Myocyte (in vitro differentiated cells): ENCODE measurements around the gene CCDC78. TPM values are rescaled to one million over a fixed set of nuclear protein-coding genes. Genes with fewer than 3 reads are reported as not detected.

Experiments
- DNase-seq: peaks from one replicate; pipeline ENCODE4 v3.0.0-alpha.2; 2012; ENCODE audit warnings: low read depth
- microRNA counts: library from miRNA; unstranded; fragments of <30 nt; microRNA quantifications from one replicate; lab custom pipeline; 2016
- microRNA-seq: library from miRNA; unstranded; fragments of <30 nt; microRNA quantifications from one replicate; pipeline ENCODE4, GENCODE V29; 2016
- total RNA-seq: library from RNA; depleted of rRNA; stranded (reverse); fragments of >200 nt; gene quantifications from 2 replicates; pipeline ENCODE4 v1.2.3, GENCODE V29; 2014

The CCDC78 gene
- total RNA-seq, 1 donor from 2014 or later, result 6.0 TPM

GRCh38 chr16:679814-680624 lies 46.2 kb downstream of the CCDC78 start, which contains the start of gene STUB1:
TSS of gene STUB1 (plus strand) at chr16:680410. CDS start at chr16:680526, 116 bp downstream.
- DNase-seq, result peak; percentile 86

GRCh38 chr16:678858-679813 lies 47.1 kb downstream of the CCDC78 start:
- peak; percentile 11 for DNase-seq

- DNase-seq, result no peak
Observed at GRCh38 chr16:678209-678857, 47.9 kb downstream of the CCDC78 start.

DNA sequence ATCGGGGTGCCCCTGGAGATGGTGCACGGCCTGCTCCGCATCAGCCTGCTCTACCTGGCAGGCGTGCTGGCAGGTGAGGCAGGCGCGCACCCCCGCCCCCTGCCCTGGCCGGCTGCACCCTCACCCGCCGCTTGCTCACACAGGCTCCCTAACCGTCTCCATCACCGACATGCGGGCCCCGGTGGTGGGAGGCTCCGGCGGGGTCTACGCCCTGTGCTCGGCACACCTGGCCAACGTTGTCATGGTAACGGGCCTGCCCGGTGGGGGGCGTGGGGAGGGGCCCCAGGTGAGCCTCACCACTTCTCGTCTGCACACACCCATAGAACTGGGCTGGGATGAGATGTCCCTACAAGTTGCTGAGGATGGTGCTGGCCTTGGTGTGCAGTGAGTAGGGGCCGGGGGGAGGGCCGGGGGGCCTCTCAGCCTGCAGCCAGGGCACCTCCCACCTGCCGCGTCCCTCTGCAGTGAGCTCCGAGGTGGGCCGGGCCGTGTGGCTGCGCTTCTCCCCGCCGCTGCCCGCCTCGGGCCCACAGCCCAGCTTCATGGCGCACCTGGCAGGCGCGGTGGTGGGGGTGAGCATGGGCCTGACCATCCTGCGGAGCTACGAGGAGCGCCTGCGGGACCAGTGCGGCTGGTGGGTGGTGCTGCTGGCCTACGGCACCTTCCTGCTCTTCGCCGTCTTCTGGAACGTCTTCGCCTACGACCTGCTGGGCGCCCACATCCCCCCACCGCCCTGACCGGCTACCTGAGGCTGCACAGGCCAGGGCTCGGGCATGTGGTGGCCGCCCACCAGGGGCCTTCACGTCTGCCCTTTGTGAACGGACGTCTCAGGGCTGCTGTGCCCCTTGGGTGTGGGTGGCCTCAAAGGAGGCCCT lies 48.7 kb downstream of the CCDC78 start:
- no peak for DNase-seq

DNA sequence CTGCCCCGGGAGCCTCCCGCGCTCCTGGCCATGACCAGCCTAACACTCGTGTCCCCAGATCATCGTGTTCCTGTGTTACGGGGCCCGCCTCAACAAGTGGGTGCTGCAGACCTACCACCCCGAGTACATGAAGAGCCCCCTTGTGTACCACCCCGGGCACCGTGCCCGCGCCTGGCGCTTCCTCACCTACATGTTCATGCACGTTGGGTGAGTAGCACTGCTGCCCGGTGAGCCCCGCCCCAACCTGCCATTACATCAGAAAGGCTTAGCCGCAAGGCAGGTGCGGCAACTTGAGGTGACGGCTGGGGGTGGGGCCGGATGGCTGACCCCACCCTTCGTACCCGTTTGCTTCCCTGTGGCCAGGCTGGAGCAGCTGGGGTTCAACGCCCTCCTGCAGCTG lies 49.3 kb downstream of the CCDC78 start:
- DNase-seq, result no peak

- DNase-seq, result no peak
Observed at GRCh38 chr16:676565-676902, 49.7 kb downstream of the CCDC78 start.

DNA sequence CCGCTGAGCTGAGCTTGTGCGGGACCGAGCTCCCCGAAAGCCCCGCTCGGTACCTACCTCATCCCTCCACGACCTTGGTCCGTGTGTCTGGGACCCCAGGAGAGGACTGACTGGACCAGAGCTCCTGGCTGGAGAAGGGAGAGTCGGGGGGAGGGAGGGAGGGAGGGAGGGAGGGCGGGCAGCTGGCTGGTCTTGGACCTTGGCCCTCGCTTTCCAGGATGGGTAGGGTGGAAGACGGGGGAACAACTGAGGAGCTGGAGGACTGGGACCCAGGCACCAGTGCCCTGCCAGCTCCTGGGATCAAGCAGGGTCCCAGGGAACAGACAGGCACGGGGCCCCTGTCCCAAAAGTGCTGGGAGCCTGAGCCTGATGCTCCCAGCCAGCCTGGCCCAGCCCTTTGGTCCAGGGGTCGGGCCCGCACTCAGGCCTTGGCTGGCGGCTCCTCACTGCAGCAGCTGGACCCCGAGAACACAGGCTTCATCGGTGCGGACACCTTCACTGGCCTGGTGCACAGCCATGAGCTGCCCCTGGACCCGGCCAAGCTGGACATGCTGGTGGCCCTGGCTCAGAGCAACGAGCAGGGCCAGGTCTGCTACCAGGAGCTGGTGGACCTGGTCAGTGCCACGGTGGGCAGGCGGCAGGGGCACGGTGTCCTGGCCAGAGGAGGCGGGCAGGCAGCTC lies 50.2 kb downstream of the CCDC78 start:
- DNase-seq, result no peak

GRCh38 chr16:674968-675883 lies 51.0 kb downstream of the CCDC78 start, which contains the start of gene RHBDL1:
TSS of gene RHBDL1 (plus strand) at chr16:675671. CDS start at chr16:675791, 120 bp downstream.
- peak; percentile 10 for DNase-seq

GRCh38 chr16:674214-674881 lies 51.9 kb downstream of the CCDC78 start:
- no peak for DNase-seq

GRCh38 chr16:673399-673991 lies 52.7 kb downstream of the CCDC78 start:
- no peak for DNase-seq

GRCh38 chr16:672851-673250 lies 53.4 kb downstream of the CCDC78 start:
- DNase-seq, result no peak

MicroRNAs within 50 kb of the gene (microRNA counts, 767-probe panel; counts per million panel counts)
- not detected for microRNA hsa-miR-662 (lab: Ali Mortazavi, UCI)

Small RNA genes lying within 50 kb of the gene (microRNA-seq; reads per million reads assigned to microRNA genes)
- not detected for gene MIR662

Other genes starting within 250 kb of the CCDC78 start
- 81.8 and 141 TPM in 2 replicates for gene CAPN15, start 198.7 kb downstream of the CCDC78 start, total RNA-seq
- 2.9 and 12.5 TPM in 2 replicates for gene PRR35, start 166.0 kb downstream of the CCDC78 start, total RNA-seq
- 0.05 and 1.2 TPM in 2 replicates for gene NHLRC4, start 159.4 kb downstream of the CCDC78 start, total RNA-seq
- 45.4 and 59.9 TPM in 2 replicates for gene PIGQ, start 156.5 kb downstream of the CCDC78 start, total RNA-seq
- gene RAB40C, start 136.4 kb downstream of the CCDC78 start, total RNA-seq, result 17.2 and 19.1 TPM in 2 replicates
- gene WFIKKN1, start 95.5 kb downstream of the CCDC78 start, total RNA-seq, result 0.70 and 0.83 TPM in 2 replicates
- gene METTL26, start 90.1 kb downstream of the CCDC78 start, total RNA-seq, result 83.6 and 83.7 TPM in 2 replicates
- gene MCRIP2, start 84.6 kb downstream of the CCDC78 start, total RNA-seq, result 54.5 and 61.2 TPM in 2 replicates
- gene WDR90, start 77.1 kb downstream of the CCDC78 start, total RNA-seq, result 6.5 and 8.0 TPM in 2 replicates
- 70.3 and 73.9 TPM in 2 replicates for gene RHOT2, start 58.3 kb downstream of the CCDC78 start, total RNA-seq
- gene RHBDL1, start 50.8 kb downstream of the CCDC78 start, total RNA-seq, result 1.5 and 1.6 TPM in 2 replicates
- gene STUB1, start 46.0 kb downstream of the CCDC78 start, total RNA-seq, result 239 and 243 TPM in 2 replicates
- gene JMJD8, start 42.1 kb downstream of the CCDC78 start, total RNA-seq, result 74.5 and 77.7 TPM in 2 replicates
- gene WDR24, start 36.0 kb downstream of the CCDC78 start, total RNA-seq, result 11.0 and 12.5 TPM in 2 replicates
- 0.21 and 0.51 TPM in 2 replicates for gene FBXL16, start 20.6 kb downstream of the CCDC78 start, total RNA-seq
- 105 and 172 TPM in 2 replicates for gene METRN, start 11.3 kb downstream of the CCDC78 start, total RNA-seq
- gene ANTKMT, start 5.3 kb downstream of the CCDC78 start, total RNA-seq, result 44.0 and 71.7 TPM in 2 replicates
- 32.6 and 38.5 TPM in 2 replicates for gene HAGHL, start 663 bp upstream of the CCDC78 start, total RNA-seq
- gene CIAO3, start 14.6 kb upstream of the CCDC78 start, total RNA-seq, result 39.2 TPM in 2 replicates
- gene MSLN, start 34.3 kb upstream of the CCDC78 start, total RNA-seq, result not detected in 2 replicates
- 31.0 and 41.3 TPM in 2 replicates for gene RPUSD1, start 61.9 kb upstream of the CCDC78 start, total RNA-seq
- 7.5 and 10.0 TPM in 2 replicates for gene CHTF18, start 62.2 kb upstream of the CCDC78 start, total RNA-seq
- gene GNG13, start 74.3 kb upstream of the CCDC78 start, total RNA-seq, result not detected in 2 replicates
- 67.9 and 74.3 TPM in 2 replicates for gene LMF1, start 244.5 kb upstream of the CCDC78 start, total RNA-seq